NCI-H1436 treated with DMSO at 0.1 percent for 48 hours (cell line): ENCODE measurements around the gene CMTM4.
"Not testable (repeated sequence)": the region's sequence is repeated elsewhere in the genome, so short reads cannot be mapped to it uniquely, and the experiment has no call there.

Experiments used
- DNase-seq: peaks from one replicate; lab custom pipeline; 2025; lab: John Stamatoyannopoulos, UW

The CMTM4 gene

DNA sequence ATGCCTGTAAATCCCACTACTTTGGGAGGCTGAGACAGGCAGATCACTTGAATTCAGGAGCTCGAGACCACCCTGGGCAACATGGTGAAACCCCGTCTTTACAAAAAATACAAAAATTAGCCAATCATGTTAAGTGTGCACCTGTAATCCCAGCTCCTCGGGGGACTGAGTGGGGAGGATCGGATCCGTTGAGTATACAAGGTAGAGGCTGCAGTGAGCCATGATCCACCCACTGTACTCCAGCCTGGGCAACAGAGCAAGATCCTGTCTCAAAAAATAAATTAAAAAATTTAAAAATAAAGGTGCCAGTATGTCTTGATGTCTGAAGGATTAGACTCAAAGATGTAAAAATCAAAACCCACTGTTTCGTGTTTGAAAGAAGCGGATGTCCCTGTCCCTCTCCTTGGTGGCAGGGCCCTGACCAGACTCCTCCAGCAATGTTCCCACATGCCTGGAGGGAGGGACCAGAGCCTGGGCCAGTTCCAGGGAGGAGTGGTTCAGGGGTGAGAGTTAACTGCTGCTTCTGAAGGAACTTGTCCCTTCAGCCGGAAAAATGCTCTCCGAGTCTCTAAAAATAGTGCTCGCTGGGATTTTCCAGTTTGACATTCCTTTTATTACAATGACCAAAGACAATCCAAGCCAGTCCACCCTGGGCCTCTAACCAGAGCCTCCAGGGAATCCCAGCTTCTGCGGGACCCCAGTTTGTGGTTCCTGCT is 9.4 kb upstream of the CMTM4 start:
- no peak for DNase-seq

DNA sequence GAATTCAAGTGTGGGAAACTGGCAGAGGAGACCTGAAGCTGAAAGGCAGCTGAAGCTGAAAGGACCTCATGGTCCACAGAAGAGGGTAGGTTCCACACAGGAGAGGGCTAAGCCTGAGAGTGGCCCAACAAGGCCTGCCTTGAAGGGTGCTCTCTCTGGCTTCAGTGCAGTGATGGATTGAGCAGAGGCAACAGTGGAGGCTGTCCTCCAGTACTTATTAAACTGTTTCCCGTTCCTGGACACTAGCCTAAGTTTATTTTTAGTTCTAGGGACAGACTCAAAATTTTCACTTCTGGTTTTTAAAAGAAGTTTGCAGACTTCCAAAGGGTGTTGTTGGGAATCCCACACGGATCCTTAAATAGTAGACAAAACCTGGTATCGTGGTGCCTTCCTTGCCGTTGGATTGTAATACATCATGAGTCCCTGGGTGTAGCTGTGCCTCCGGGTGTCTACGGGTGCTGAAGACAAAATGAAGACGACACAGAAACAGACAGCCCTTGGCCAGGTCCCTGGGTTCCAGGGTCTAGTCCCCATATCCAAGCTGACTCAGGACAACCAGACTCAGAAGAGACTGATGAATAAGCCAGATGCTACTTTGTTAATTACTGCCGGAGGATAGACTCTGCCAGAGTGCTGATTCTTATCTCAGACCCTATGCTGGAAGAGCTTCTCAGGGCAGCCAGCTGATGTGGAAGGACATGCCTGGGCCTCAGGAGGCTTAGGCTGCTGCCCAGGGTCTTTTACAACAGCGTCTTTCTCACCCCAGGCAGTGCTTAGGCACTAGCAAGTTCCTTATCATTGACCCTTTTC is 7.1 kb upstream of the CMTM4 start:
- DNase-seq, result no peak

DNA sequence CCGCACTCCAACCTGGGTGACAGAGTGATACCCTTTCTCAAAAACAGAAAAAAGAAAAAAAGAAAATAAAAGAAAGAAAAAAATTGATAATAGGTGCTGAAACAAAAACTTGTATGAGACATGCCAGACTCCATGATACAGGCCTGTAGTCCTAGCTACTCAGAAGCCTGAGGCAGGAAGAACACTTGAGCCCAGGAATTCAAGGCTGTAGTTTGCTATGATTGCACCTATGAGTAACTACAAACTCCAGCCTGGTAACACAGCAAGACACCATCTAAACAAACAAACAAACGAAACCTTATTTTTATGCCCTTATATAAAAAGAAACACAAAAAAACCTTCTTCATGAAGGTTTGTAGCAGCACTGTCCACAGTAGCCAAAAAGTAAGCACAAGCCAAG is 5.0 kb upstream of the CMTM4 start:
- DNase-seq, result no peak

DNA sequence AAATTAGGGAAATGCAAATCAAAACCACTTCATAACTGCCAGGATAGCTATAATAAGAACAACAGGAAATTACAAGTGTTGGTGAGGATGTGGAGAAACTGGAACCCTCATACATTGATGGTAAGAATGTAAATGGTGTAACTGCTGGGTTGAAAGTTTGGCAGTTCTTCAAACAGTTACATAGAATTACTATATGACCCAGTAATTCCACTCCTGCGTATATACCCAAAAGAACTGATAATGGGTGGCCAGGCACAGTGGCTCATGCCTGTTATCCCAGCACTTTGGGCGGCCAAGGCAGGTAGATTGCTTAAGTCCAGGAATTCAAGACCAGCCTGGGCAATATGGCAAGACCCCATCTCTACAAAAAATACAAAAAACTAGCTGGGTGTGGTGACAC is 4.5 kb upstream of the CMTM4 start:
- no peak for DNase-seq

DNA sequence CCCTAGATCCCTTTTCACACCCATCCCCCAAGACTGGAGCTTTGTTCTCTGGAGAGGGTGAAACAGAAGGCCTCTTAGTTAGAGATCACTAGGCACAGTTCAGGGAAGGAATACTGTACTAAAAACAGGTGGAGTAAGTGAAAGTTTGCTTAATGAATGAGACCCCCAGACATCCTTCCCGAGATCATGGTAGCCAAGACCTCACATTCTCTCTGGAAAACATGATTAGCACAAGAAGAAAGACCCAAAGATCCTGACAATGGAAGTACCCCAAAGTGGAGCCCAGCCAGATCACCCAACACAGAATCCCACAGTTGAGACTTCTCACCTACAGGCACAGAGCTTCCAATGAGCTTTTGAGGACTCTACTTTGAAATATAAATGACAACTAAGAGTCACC is 3.4 kb upstream of the CMTM4 start:
- DNase-seq, result no peak

DNA sequence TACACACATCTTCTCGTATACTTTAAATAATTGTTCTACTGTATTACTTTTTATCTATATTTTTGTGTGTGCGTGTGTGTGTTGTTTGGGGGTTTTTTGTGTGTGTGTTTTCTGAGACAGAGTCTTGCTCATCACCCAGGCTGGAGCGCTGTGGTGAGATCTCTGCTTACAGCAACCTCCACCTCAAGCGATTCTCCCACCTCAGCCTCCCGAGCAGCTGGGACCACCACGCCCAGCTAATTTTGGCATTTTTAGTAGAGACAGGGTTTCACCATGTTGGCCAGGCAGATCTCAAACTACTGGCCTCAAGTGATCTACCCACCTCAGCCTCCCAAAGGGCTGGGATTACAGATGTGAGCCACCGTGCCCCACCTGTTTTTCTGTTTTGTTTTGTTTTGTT is 1.5 kb upstream of the CMTM4 start:
- DNase-seq, result no peak

GRCh38 chr16:66695935-66696668 is 441 bp downstream of the CMTM4 start:
- no peak for DNase-seq

DNA sequence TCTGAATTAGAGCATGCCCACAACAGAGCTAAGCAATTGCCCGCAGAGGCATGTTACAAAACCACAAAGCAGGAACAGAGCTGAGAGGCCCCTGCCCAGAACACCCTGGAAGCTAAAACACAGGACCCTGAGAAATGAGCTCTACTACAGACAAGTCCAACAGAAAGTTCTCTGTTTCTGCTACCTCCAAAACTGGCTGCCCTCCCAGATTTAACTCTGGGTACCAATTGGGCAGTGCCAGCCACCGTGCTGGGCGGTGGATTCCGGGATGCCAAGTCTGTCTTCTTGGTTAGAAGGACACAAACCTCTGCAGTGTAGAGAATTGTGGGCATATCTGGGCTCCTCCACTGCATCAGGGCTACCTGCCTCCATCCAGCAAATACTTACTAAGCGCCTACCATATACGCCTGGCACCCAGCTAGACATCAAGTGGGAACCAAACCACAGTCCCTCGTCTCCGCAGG is 1.0 kb downstream of the CMTM4 start:
- DNase-seq, result no peak

DNA sequence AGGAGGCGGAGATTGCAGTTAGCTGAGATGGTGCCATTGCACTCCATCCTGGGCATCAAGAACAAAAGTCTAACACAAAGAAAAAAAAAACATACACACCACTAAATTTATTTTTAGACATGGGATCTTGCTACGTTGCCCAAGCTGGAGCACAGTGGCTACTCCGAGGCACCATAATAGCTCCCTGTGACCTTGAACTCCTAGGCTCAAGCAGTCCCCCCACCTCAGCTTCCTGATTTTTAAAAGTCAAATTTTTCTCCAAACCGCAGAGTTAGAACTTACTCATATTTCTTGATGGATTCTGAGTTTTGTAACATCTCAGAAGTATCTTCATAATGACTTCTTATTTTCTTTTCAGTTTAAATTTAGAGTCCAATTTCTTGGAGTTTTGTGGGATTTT is 3.4 kb downstream of the CMTM4 start:
- DNase-seq, result no peak

DNA sequence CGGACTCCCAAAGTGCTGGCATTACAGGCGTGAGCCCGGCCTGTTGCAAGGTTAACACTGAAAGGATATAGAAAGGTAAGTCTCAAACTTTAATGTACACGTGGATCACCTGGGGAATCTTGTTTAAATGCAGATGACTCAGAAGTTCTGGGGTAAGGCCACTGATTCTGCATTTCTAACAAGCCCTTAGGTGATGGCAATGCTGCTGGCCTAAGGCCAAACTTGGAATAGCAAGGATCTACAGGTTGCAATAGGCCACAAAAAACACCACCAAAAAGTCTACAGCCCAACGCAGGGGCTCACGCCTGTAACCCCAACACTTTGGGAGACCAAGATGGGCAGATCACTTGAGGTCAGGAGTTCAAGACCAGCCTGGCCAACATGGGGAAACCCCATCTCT is 4.2 kb downstream of the CMTM4 start:
- no peak for DNase-seq

DNA sequence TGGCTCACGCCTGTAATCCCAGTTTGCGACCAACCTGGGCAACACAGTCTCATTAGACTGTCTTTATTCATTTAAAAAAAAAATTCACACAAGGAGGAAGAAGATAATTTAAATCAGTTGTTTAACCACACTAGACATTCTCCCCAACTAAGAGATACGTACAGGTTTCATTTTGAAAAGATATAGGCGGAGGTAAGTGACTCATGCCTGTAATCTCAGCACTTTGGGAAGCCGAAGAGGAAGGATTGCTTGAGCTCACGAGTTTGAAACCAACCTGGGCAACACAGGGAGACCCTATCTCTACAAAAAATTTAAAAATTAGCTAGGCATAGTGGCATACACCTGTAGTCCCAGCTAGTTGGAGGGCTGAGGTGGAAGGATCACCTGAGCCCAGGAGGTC is 5.3 kb downstream of the CMTM4 start:
- no peak for DNase-seq

DNA sequence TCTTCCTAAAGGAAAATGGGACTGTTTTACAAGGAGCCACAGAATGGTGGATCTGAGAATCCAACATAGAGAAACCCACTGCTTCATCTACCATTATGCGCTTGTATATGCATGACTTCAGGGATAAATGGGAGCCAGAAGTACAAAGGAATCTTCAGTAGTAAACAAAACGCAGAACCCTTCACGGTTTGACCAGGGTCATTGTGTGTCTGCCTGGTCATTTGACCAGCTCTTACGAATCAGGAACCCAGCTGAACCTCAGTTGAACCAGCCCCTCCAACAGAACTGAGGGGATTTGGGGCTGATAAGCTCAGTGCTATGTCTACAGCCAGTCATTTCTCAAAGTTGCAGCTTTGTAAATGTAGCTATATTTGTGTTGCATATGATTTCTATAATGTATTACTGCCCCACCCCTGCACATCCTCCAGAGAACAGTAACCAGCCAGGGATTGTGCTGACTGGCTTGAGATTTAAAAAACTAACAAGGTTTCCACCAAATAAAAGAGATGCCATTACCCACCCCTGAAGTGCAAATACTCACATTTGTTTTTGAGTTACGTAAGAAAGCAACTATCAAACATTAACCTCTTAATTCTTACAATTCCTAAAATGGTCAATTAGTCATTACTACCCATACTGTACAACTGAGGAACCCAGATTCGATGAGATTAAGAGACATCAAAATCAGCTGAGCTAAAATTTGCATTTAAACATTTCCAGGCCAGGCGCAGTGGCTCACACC is 6.3 kb downstream of the CMTM4 start:
- DNase-seq, result no peak

DNA sequence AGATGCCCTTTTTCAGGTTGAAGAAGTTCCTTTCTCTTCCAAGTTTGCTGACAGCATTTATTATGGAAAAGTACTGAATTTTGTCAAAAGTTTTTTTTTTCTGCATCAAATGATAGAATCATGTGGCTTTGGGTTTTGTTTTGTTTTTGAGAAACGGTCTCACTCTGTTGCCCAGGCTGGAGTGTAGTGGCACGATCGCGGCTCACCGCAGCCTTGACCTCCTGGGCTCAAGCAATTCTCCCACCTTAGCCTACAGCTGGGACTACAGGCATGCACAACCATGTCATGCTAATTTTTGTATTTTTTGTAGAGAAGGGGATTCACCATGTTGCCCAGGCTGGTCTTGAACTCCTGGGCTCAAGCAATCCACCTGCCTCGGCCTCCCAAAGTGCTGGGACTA is 7.3 kb downstream of the CMTM4 start:
- DNase-seq, result no peak

- DNase-seq, result no peak
Observed at GRCh38 chr16:66687906-66688625, 8.5 kb downstream of the CMTM4 start.

- DNase-seq, result not testable (repeated sequence)
Observed at GRCh38 chr16:66685501-66686115, 10.9 kb downstream of the CMTM4 start.

DNA sequence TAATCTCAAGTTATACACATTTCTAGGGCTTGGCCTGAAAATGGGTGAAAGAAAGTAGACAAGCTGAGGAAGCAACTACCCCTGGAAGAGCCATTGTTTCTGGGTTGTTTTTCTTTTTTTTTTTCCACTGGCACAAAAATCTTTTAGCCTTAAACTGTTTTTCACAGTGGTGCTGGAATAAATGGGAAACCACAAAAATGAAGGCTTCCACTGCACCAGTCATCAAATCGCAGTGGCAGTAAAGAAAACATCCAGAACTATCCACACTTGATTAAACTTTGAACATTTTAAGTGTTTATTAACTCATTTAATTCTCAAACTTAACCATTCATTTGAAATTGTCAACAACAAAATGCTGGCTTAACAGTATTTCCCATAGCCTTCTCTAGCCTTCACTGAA is 14.3 kb downstream of the CMTM4 start:
- DNase-seq, result no peak

DNA sequence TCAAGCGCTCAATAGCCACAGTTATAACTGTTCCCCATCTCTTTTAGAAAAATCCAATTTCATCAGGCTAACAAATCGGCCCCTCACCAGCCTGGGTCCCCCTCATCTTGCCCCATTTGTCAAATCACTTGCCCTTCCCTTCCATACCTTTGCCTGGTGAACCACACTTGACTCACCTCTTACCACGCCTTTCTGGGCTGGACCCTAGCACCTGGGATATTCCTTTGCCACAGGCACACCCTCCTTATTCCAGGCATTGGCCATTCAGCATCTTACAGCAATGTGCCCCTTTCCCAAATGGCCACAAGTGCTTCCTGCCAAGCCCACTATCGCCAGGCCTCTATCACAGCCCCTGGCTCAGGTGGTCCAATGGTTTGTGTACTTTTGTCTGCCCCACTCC is 14.9 kb downstream of the CMTM4 start:
- no peak for DNase-seq

GRCh38 chr16:66678337-66678736 is 18.2 kb downstream of the CMTM4 start:
- DNase-seq, result no peak

- DNase-seq, result no peak
Observed at GRCh38 chr16:66677836-66678235, 18.7 kb downstream of the CMTM4 start.

DNA sequence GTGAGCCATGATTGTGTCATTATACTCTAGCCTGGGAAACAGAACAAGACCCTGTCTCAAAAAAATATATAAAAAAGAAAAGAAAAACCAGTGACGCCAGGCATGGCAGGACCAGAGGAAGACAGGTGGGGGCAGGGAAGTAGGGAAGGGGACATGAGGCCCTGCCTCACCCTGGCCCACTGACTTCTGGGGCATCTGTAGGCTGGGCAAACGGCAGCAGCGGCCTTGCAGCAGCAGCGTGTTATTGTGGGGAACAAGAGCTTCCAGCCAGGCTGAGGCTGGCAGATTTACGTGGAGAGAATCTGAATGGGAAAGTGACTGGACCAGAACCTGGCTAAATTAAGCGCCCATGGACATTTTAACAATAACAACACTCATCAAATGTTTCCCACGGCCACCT is 19.4 kb downstream of the CMTM4 start:
- DNase-seq, result no peak

GRCh38 chr16:66676599-66676998 is 19.9 kb downstream of the CMTM4 start:
- no peak for DNase-seq
